Thoracic aorta (tissue), 2 donors: ENCODE measurements around the gene CAMK2D. TPM values are rescaled to one million over a fixed set of nuclear protein-coding genes. Genes with fewer than 3 reads are reported as not detected.

Experiments
- ATAC-seq: fragments of 150-250 bp; one replicate; pipeline ENCODE4 v1.8.0; 2017; ENCODE audit warnings: low read depth; ENCODE audit not compliant: insufficient number of reproducible peaks, low FRiP score
- DNase-seq: peaks from one replicate; pipeline ENCODE4 v3.0.0-alpha.2; 2020; ENCODE audit warnings: low spot score
- H3K27ac ChIP-seq, 2 donors: fragments of 200-600 bp; sonication (generic); 1 replicate in 1 of 2; 2 replicates in 1 of 2; pipeline ENCODE4 v1.5.1; 2016; ENCODE audit warnings: mild to moderate bottlenecking in 2 of 2, moderate library complexity in 2 of 2
- H3K27me3 ChIP-seq: fragments of 200-600 bp; sonication (generic); replicated peaks from 2 replicates; pipeline ENCODE4 v1.6.0; 2016; ENCODE audit warnings: mild to moderate bottlenecking; ENCODE audit not compliant: insufficient read depth
- H3K36me3 ChIP-seq: fragments of 200-600 bp; sonication (generic); one replicate; pipeline ENCODE4 v1.5.1; 2016
- H3K4me1 ChIP-seq, 2 donors: fragments of 200-600 bp; sonication (generic); 1 replicate in 1 of 2; 2 replicates in 1 of 2; pipeline versions ENCODE4 v1.5.1 to v1.6.0; 2016; ENCODE audit warnings: low read depth in 2 of 2, mild to moderate bottlenecking in 1 of 2; ENCODE audit not compliant: control insufficient read depth in 1 of 2
- H3K4me3 ChIP-seq: fragments of 200-600 bp; sonication (generic); 2 replicates; pipeline ENCODE4 v1.5.1; 2016; ENCODE audit warnings: mild to moderate bottlenecking
- H3K9me3 ChIP-seq: fragments of 200-600 bp; sonication (generic); 2 replicates; pipeline ENCODE4 v1.5.1; 2016
- CTCF ChIP-seq: fragments of 200-600 bp; sonication (generic); IDR thresholded peaks from one replicate; pipeline ENCODE4 v1.5.1; 2019; ENCODE audit warnings: antibody characterized with exemption
- total RNA-seq, 2 donors: library from RNA; depleted of rRNA; stranded (reverse); fragments of >200 nt; gene quantifications; one replicate each; pipeline versions ENCODE4 v1.1.0 to v1.2.3, GENCODE V29; 2016

CAMK2D gene
- total RNA-seq, 2 donors from 2014 or later = 50.6 to 70.1 TPM

DNA sequence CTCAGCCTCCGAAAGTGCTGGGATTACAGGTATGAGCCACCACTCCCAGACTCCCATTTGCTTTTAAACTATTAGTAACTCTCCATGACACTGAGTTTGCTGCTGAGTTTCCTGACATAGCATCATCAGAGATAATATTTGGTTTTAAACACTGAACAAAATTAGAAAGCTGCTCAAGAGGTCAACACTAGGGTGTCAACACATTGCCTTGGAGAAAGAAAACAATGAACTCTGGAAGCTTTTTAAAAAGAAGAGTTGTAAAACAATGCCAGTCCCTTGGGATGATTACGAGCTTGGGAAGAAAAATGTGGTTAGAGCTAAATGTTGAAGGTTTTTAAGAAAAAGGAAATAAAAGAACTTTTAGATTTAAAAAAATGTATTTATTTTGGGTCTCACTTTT is 264.8 kb downstream of the CAMK2D start:
- DNase-seq (no peak), ATAC-seq (no peak)
- H3K9me3 ChIP-seq = no peaks in the 10 kb centered on the region
- H3K4me3 ChIP-seq = no peak overlapping the region
- no peak overlapping the region for H3K27ac ChIP-seq
- H3K36me3 ChIP-seq = no peaks in the 10 kb centered on the region
- H3K4me1 ChIP-seq = peaks cover 0 to 16% of the 10 kb centered on the region in 2 donors
- TF ChIP-seq CTCF = no peak
- H3K27me3 ChIP-seq = no peaks in the 10 kb centered on the region

GRCh38 chr4:113495790-113496189 is 265.7 kb downstream of the CAMK2D start:
- H3K4me3 ChIP-seq = no peak overlapping the region
- peaks cover 0 to 16% of the 10 kb centered on the region in 2 donors for H3K4me1 ChIP-seq
- H3K27me3 ChIP-seq = no peaks in the 10 kb centered on the region
- no peak for TF ChIP-seq CTCF
- H3K36me3 ChIP-seq = no peaks in the 10 kb centered on the region
- no peaks in the 10 kb centered on the region for H3K9me3 ChIP-seq
- ATAC-seq = no peak
- no peak overlapping the region for H3K27ac ChIP-seq
- DNase-seq = no peak

- DNase-seq (no peak), ATAC-seq (no peak)
- TF ChIP-seq CTCF = no peak
Observed at GRCh38 chr4:113483131-113483530, 278.4 kb downstream of the CAMK2D start.

GRCh38 chr4:113482325-113482724 is 279.2 kb downstream of the CAMK2D start:
- no peak overlapping the region for H3K27ac ChIP-seq
- ATAC-seq (no peak), DNase-seq (no peak)
- no peaks in the 10 kb centered on the region for H3K36me3 ChIP-seq
- peaks cover 0 to 12% of the 10 kb centered on the region in 2 donors for H3K4me1 ChIP-seq
- H3K4me3 ChIP-seq = no peak overlapping the region
- no peaks in the 10 kb centered on the region for H3K27me3 ChIP-seq
- no peak for TF ChIP-seq CTCF
- H3K9me3 ChIP-seq = peaks cover under 1% of the 10 kb centered on the region

More at GRCh38 chr4:113483131-113483530, 278.4 kb downstream of the CAMK2D start:
- Histone ChIP-seq H3K9me3 (no peaks in the 10 kb centered on the region), H3K4me1 (peaks cover 0 to 12% of the 10 kb centered on the region in 2 donors), H3K27ac (no peak overlapping the region), H3K4me3 (no peak overlapping the region), H3K27me3 (no peaks in the 10 kb centered on the region), H3K36me3 (no peaks in the 10 kb centered on the region)

GRCh38 chr4:113481820-113482219 is 279.7 kb downstream of the CAMK2D start:
- H3K9me3 ChIP-seq = peaks cover 6% of the 10 kb centered on the region
- peaks cover 0 to 12% of the 10 kb centered on the region in 2 donors for H3K4me1 ChIP-seq
- H3K4me3 ChIP-seq = no peak overlapping the region
- DNase-seq (no peak), ATAC-seq (no peak)
- TF ChIP-seq CTCF = no peak
- H3K36me3 ChIP-seq = no peaks in the 10 kb centered on the region
- no peaks in the 10 kb centered on the region for H3K27me3 ChIP-seq
- H3K27ac ChIP-seq = no peak overlapping the region
